ENCODE data around the gene DNAJB1.
A peak's percentile ranks its signal among the peaks of the same experiment; 100 is the strongest.

DNAJB1 gene

GRCh38 chr19:14497228-14497921 is 20.8 kb downstream of the DNAJB1 start:
- Histone ChIP-seq H3K4me2 (ENCODE audit: low read length) (no peak overlapping the region), H3K36me3 (ENCODE audit: control insufficient read depth, low read length) (no peaks in the 10 kb centered on the region), H3K79me2 (ENCODE audit: control insufficient read depth, low read length) (no peaks in the 10 kb centered on the region), H3K9me2 (replicated peaks; ENCODE audit: control insufficient read depth, low read length) (no peaks in the 10 kb centered on the region), H3K27ac (ENCODE audit: low read depth, low read length) (no peak overlapping the region), H3K9me3 (ENCODE audit: control insufficient read depth, insufficient read depth, low read length) (no peaks in the 10 kb centered on the region), H4K20me1 (ENCODE audit: control insufficient read depth, insufficient read depth, low read depth, low read length) (no peaks in the 10 kb centered on the region), H3F3A (ENCODE audit: control insufficient read depth, insufficient read depth) (peaks cover 2% of the 10 kb centered on the region; the same call in 1 of the 2 replicates), H3K4me3 (ENCODE audit: low read length) (no peak overlapping the region), H3K27me3 (ENCODE audit: control insufficient read depth, low read length) (0 out of 2 replicates have a peak, but pooled peaks cover 6% of the 10 kb centered on the region), H3K4me1 (ENCODE audit: control insufficient read depth, low read length) (peaks cover 14% of the 10 kb centered on the region)
- no peak for TF ChIP-seq EZH2phosphoT487 (IDR thresholded peaks at IDR 0.05; ENCODE audit: borderline replicate concordance, low read length)
- no peak for TF ChIP-seq CTCF (IDR thresholded peaks at IDR 0.05; ENCODE audit: low read depth, low read length, poor library complexity, severe bottlenecking)

GRCh38 chr19:14496834-14497227 is 21.4 kb downstream of the DNAJB1 start:
- TF ChIP-seq EZH2phosphoT487 (IDR thresholded peaks at IDR 0.05; ENCODE audit: borderline replicate concordance, low read length), result no peak
- TF ChIP-seq CTCF (IDR thresholded peaks at IDR 0.05; ENCODE audit: low read depth, low read length, poor library complexity, severe bottlenecking), result no peak
- Histone ChIP-seq H3F3A (ENCODE audit: control insufficient read depth, insufficient read depth) (peaks cover 2% of the 10 kb centered on the region; the same call in 1 of the 2 replicates), H4K20me1 (ENCODE audit: control insufficient read depth, insufficient read depth, low read depth, low read length) (no peaks in the 10 kb centered on the region), H3K4me3 (ENCODE audit: low read length) (peak overlapping the region; percentile 65; the same call in 1 of the 2 replicates), H3K27me3 (ENCODE audit: control insufficient read depth, low read length) (0 out of 2 replicates have a peak, but pooled peaks cover 6% of the 10 kb centered on the region), H3K4me2 (ENCODE audit: low read length) (peak overlapping the region; percentile 65), H3K27ac (ENCODE audit: low read depth, low read length) (no peak overlapping the region), H3K9me2 (replicated peaks; ENCODE audit: control insufficient read depth, low read length) (no peaks in the 10 kb centered on the region), H3K4me1 (ENCODE audit: control insufficient read depth, low read length) (peaks cover 14% of the 10 kb centered on the region), H3K79me2 (ENCODE audit: control insufficient read depth, low read length) (no peaks in the 10 kb centered on the region), H3K9me3 (ENCODE audit: control insufficient read depth, insufficient read depth, low read length) (no peaks in the 10 kb centered on the region), H3K36me3 (ENCODE audit: control insufficient read depth, low read length) (no peaks in the 10 kb centered on the region)

- Histone ChIP-seq H3F3A (ENCODE audit: control insufficient read depth, insufficient read depth) (peaks cover 2% of the 10 kb centered on the region; the same call in 1 of the 2 replicates), H3K4me3 (ENCODE audit: low read length) (peak within 1 kb of the TSS; percentile 65), H3K9me2 (replicated peaks; ENCODE audit: control insufficient read depth, low read length) (no peaks in the 10 kb centered on the region), H3K79me2 (ENCODE audit: control insufficient read depth, low read length) (no peaks in the 10 kb centered on the region), H3K4me2 (ENCODE audit: low read length) (peak within 1 kb of the TSS; percentile 65), H3K27ac (ENCODE audit: low read depth, low read length) (no peak within 1 kb of the TSS), H3K4me1 (ENCODE audit: control insufficient read depth, low read length) (peaks cover 14% of the 10 kb centered on the region), H3K9me3 (ENCODE audit: control insufficient read depth, insufficient read depth, low read length) (no peaks in the 10 kb centered on the region), H3K27me3 (ENCODE audit: control insufficient read depth, low read length) (0 out of 2 replicates have a peak, but pooled peaks cover 6% of the 10 kb centered on the region), H4K20me1 (ENCODE audit: control insufficient read depth, insufficient read depth, low read depth, low read length) (no peaks in the 10 kb centered on the region), H3K36me3 (ENCODE audit: control insufficient read depth, low read length) (no peaks in the 10 kb centered on the region)
- no peak for TF ChIP-seq CTCF (IDR thresholded peaks at IDR 0.05; ENCODE audit: low read depth, low read length, poor library complexity, severe bottlenecking)
- TF ChIP-seq EZH2phosphoT487 (IDR thresholded peaks at IDR 0.05; ENCODE audit: borderline replicate concordance, low read length), result no peak
These were observed 22.0 kb downstream of the DNAJB1 start, which contains the start of gene GIPC1 for GRCh38 chr19:14496029-14496833. GIPC1 (minus strand) TSS chr19:14496127; CDS start chr19:14482976, 13,151 bp downstream.

Data from DOHH2 (cell line).